Tibial artery (tissue), 4 donors: ENCODE measurements around the gene GRK4.

Source experiments
- DNase-seq, 2 donors: peaks; one replicate each; pipeline ENCODE4 v3.0.0-alpha.2; 2019
- H3K27ac ChIP-seq, 2 donors: fragments of 200-600 bp; sonication (generic) in 1 of 2; 1 replicate in 1 of 2; 2 replicates in 1 of 2; pipeline ENCODE4 v1.5.1; 2018 to 2019; ENCODE audit warnings: mild to moderate bottlenecking in 1 of 2
- H3K27me3 ChIP-seq, 2 donors: fragments of 200-600 bp; sonication (generic) in 1 of 2; one replicate each; pipeline versions ENCODE4 v1.5.1 to v1.6.0; 2016 to 2019
- H3K36me3 ChIP-seq, 3 donors: fragments of 200-600 bp; sonication (generic) in 2 of 3; one replicate each; pipeline ENCODE4 v1.5.1; 2016 to 2019; ENCODE audit warnings: mild to moderate bottlenecking in 2 of 3
- H3K4me1 ChIP-seq, 4 donors: fragments of 200-600 bp; sonication (generic) in 2 of 4; 1 replicate in 3 of 4; 2 replicates in 1 of 4; pipeline ENCODE4 v1.5.1; 2016 to 2019
- H3K4me3 ChIP-seq, 2 donors: fragments of 200-600 bp; sonication (generic) in 1 of 2; 1 replicate in 1 of 2; 2 replicates in 1 of 2; pipeline ENCODE4 v1.5.1; 2018 to 2019; ENCODE audit warnings: mild to moderate bottlenecking in 2 of 2
- H3K9me3 ChIP-seq, 3 donors: fragments of 200-600 bp; sonication (generic) in 1 of 3; one replicate each; pipeline ENCODE4 v1.5.1; 2016 to 2019
- intact Hi-C: fragments of 100-400 bp; cut with DNase I; formaldehyde crosslinking; loops from one replicate; pipeline ENCODE4 v1.15.0; 2023; ENCODE audit warnings: low total_unique reads
- TF ChIP-seq, protein P1 (sequence below), 2 experiments: fragments of 200-600 bp in 1 of 2; fragments of 450-650 bp in 1 of 2; IDR thresholded peaks; one replicate each; pipeline ENCODE4 v1.5.1; 2017 to 2019; ENCODE audit warnings: antibody characterized with exemption in 2 of 2, mild to moderate bottlenecking in 1 of 2, moderate library complexity in 1 of 2

GRK4 gene

DNA sequence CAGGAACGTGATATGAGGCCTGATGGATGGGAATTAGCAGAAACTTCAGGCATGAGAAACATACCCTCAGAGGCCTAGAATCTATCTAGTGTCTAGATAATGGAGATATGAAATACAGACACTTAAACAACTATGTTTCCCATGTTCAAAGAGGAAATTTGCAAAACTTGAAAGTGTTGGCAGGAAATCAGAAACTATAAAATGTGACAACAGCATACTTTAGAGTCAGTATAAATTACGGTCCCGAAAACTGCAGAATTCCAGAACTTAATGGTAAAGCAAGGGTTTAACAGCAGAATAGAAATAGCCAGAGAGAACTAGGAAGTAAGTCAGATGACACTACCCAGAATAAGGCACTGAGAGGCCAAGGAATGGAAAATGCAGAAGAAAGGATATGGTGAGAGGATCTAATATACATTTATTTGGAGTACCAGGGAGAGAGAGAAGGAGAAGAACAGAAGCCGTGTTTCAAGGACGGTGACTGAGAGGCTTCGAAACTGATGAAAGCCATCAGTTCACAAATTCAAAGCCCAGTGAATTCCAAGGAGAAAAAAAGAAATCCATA lies 103.5 kb downstream of the GRK4 start:
- H3K27me3 ChIP-seq = no peaks in the 10 kb centered on the region
- H3K9me3 ChIP-seq = no peaks in the 10 kb centered on the region
- no peak for DNase-seq
- no peak overlapping the region for H3K27ac ChIP-seq
- H3K36me3 ChIP-seq = no peaks in the 10 kb centered on the region
- no peak overlapping the region for H3K4me3 ChIP-seq
- TF ChIP-seq, protein P1, sequence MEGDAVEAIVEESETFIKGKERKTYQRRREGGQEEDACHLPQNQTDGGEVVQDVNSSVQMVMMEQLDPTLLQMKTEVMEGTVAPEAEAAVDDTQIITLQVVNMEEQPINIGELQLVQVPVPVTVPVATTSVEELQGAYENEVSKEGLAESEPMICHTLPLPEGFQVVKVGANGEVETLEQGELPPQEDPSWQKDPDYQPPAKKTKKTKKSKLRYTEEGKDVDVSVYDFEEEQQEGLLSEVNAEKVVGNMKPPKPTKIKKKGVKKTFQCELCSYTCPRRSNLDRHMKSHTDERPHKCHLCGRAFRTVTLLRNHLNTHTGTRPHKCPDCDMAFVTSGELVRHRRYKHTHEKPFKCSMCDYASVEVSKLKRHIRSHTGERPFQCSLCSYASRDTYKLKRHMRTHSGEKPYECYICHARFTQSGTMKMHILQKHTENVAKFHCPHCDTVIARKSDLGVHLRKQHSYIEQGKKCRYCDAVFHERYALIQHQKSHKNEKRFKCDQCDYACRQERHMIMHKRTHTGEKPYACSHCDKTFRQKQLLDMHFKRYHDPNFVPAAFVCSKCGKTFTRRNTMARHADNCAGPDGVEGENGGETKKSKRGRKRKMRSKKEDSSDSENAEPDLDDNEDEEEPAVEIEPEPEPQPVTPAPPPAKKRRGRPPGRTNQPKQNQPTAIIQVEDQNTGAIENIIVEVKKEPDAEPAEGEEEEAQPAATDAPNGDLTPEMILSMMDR (IDR thresholded peaks at IDR 0.05) = no peak
- intact Hi-C loops = no loop called here
- no peaks in the 10 kb centered on the region for H3K4me1 ChIP-seq

DNA sequence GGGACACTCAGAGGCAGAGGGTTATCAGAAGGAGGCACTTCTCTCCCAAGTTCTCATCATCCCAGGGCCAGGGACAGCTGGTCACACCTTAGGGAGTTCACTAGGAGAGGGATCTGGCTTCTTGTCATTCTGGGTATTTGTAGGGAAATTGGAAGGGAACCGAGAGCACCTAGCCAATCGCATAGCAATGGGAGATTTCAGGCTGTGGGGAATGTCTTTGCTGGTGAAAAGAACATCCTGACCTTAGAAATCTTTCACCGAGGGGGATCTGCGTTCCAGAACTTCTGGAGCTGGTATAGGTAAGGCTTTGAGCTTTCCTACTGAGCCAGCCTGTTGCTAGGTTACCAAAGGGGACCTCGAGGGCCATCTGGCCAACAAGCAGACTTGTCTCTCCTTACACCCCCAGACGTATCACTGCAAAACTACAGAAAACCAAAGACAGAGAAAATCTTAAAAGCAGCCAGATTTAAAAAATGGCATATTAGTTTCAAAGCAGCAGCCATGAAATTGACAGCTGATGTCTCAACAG lies 104.2 kb downstream of the GRK4 start:
- Histone ChIP-seq H3K9me3 (no peaks in the 10 kb centered on the region), H3K36me3 (no peaks in the 10 kb centered on the region), H3K4me1 (no peaks in the 10 kb centered on the region), H3K4me3 (no peak overlapping the region), H3K27me3 (no peaks in the 10 kb centered on the region), H3K27ac (no peak overlapping the region)
- TF ChIP-seq, protein P1 (IDR thresholded peaks at IDR 0.05) = no peak
- DNase-seq = no peak
- intact Hi-C loops = no loop called here

DNA sequence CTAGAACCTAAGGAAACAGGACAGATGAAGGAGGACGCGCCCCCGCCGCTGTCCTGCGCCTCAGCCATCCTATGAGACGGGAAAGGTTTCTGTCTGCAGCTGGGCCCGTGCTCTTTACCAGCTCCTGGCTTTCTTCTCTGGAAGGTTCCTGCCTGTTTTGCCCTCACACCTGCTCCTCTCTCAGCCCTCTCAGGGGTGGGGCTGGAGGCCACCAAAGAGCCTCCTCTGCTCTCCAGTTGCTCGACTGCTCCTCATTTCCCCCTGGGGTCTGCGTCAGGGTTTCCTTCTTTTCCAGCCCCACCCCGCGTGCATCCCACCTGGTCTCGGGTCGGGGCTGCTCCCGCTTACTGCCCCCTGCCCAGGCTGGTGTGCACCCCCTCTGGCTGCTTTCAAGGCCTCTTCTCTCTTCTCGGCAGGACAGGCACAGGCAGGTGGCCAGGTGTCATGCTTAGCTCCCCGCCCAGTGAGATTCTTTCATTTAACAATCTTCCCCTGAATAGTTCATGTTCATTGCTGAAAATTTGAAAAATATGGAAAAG lies 106.4 kb downstream of the GRK4 start:
- Histone ChIP-seq H3K27me3 (no peaks in the 10 kb centered on the region), H3K36me3 (no peaks in the 10 kb centered on the region), H3K4me3 (no peak overlapping the region), H3K4me1 (peaks cover 0 to 9% (median 6%) of the 10 kb centered on the region in 4 donors), H3K27ac (no peak overlapping the region), H3K9me3 (no peaks in the 10 kb centered on the region)
- intact Hi-C loops = no loop called here
- TF ChIP-seq, protein P1 (IDR thresholded peaks at IDR 0.05) = no peak
- DNase-seq = no peak

DNA sequence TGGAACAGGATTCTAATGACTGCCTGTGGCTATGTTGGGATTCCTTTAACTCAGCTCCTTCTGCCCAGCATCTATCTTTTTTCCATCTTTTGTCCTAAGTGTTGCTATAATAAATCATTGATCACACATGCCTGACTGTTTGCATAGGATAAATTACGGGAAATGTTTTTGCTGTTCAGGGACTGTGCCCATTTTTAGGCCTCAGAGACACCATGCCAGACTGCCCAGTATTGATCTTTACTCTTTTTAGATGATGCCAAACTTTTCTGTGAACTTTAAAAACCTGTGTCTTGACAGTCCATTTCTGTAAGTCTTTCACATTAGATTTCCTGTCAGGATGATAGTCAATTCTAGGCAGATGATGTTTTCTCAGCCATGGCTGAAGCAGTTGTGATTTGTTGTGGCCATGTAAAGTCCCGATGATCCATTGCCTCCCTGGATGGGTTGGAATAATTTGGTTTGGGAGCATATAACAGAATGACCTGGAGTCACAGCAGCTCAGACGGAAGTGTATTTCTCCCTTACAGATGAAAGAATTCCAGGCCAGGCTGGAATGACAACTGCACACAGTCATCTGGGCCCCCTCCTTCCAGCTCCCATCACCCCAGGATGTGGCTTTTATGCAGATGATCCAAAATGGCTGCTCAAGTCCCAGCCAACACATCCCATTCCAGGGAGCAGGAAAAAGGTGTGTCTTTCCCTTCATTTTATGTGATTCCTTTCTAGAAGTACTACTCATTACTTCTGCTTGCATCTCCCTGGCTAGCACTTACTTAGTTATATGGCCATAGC lies 107.5 kb downstream of the GRK4 start:
- no peaks in the 10 kb centered on the region for H3K27me3 ChIP-seq
- H3K27ac ChIP-seq = no peak overlapping the region
- intact Hi-C loops = no loop called here
- no peaks in the 10 kb centered on the region for H3K9me3 ChIP-seq
- peaks cover 0 to 20% (median 10%) of the 10 kb centered on the region in 4 donors for H3K4me1 ChIP-seq
- H3K36me3 ChIP-seq = no peaks in the 10 kb centered on the region
- no peak for DNase-seq
- TF ChIP-seq, protein P1 (IDR thresholded peaks at IDR 0.05) = no peak
- H3K4me3 ChIP-seq = no peak overlapping the region

DNA sequence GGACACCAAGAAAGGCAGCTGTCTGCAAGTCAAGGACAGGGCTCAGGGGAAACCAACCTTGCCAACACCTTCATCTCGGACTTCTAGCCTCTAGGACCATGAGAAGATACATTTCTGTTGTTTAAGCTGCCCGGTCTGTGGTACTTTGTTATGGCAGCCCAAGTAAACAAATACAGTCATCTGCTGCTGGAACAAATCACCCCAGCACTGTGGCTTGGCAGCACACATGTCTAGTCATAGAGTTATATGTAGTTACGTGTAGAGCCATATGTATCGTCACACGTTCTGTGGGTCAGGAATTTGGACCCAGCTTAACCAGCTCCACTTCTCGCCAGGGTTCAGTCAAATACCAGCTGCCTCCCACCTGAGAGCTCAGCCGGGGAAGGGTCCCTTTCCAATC lies 108.4 kb downstream of the GRK4 start:
- TF ChIP-seq, protein P1 (IDR thresholded peaks at IDR 0.05) = no peak
- no peaks in the 10 kb centered on the region for H3K9me3 ChIP-seq
- H3K27me3 ChIP-seq = no peaks in the 10 kb centered on the region
- intact Hi-C loops = no loop called here
- H3K4me3 ChIP-seq = no peak overlapping the region
- H3K36me3 ChIP-seq = no peaks in the 10 kb centered on the region
- no peak for DNase-seq
- H3K27ac ChIP-seq = no peak overlapping the region
- H3K4me1 ChIP-seq = peaks cover 0 to 24% (median 17%) of the 10 kb centered on the region in 4 donors
